Measurements from ENCODE around the gene FAM174B. TPM values are rescaled to one million over a fixed set of nuclear protein-coding genes. Genes with fewer than 3 reads are reported as not detected.

FAM174B gene
- total RNA-seq, 1 experiment from 2014 or later = 0.30 TPM

- no peaks in the 10 kb centered on the region for H3K36me3 ChIP-seq (ENCODE audit: control insufficient read depth in 1 of 2, insufficient read depth in 2 of 2, low read length in 2 of 2)
- H2AFZ ChIP-seq (ENCODE audit: low read depth, low read length, poor library complexity, severe bottlenecking) = no peak overlapping the region
- ATAC-seq = no peak
These were observed 25.6 kb upstream of the FAM174B start for GRCh38 chr15:92681141-92681631.

GRCh38 chr15:92677999-92678398, 22.4 kb upstream of the FAM174B start:
- Histone ChIP-seq H3K9me3 (ENCODE audit: control insufficient read depth in 1 of 2, insufficient read depth in 1 of 2, low read depth in 1 of 2, low read length in 2 of 2) (no peaks in the 10 kb centered on the region), H3K27ac (ENCODE audit: low read depth, low read length) (no peak overlapping the region), H3K36me3 (ENCODE audit: control insufficient read depth in 1 of 2, insufficient read depth in 2 of 2, low read length in 2 of 2) (no peaks in the 10 kb centered on the region), H3K9me2 (ENCODE audit: insufficient read depth) (no peaks in the 10 kb centered on the region), H3K9ac (ENCODE audit: low read length) (no peak overlapping the region), H3K79me2 (ENCODE audit: insufficient read depth, low read length) (no peaks in the 10 kb centered on the region), H2AFZ (ENCODE audit: low read depth, low read length, poor library complexity, severe bottlenecking) (no peak overlapping the region), H3K27me3 (ENCODE audit: insufficient read depth, low read length) (peaks cover 7% of the 10 kb centered on the region; the same call in 1 of the 2 replicates), H3K4me2 (ENCODE audit: low read length) (no peak overlapping the region), H3K4me1 (ENCODE audit: control insufficient read depth in 1 of 2, insufficient read depth in 2 of 2, low read length in 2 of 2) (no peaks in the 10 kb centered on the region), H3K4me3 (replicated peaks in 1 of 2; ENCODE audit: low read depth in 1 of 2, low read length in 2 of 2) (no peak overlapping the region), H4K20me1 (ENCODE audit: insufficient read depth) (no peaks in the 10 kb centered on the region)
- intact Hi-C loops (cut with micrococcal nuclease) = no loop called here
- no TSS peak for BruUV-seq (replicated peaks)
- ChIA-PET RAD21 (ENCODE audit: low non-redundant PET in 1 of 2, low total read pairs in 2 of 2, uncharacterized antibody in 2 of 2, unreplicated experiment in 2 of 2) (no interaction called here), POLR2A (no interaction called here), CTCF (interaction anchor here (1.4 kb wide), 1 partner anchor 35 kb away, joined by 3 read pairs; no protein-coding TSS in a partner anchor)
- no peak for ATAC-seq
- DNase-seq (ENCODE audit: low read depth, low spot score) = no peak
- TF ChIP-seq ZFX (IDR thresholded peaks at IDR 0.05) = no peak

More at GRCh38 chr15:92681141-92681631, 25.6 kb upstream of the FAM174B start:
- POLR2A ChIA-PET = no interaction called here
- Histone ChIP-seq H3K79me2 (ENCODE audit: insufficient read depth, low read length) (no peaks in the 10 kb centered on the region), H3K27me3 (ENCODE audit: insufficient read depth, low read length) (peaks cover 6% of the 10 kb centered on the region; the same call in 1 of the 2 replicates), H4K20me1 (ENCODE audit: insufficient read depth) (no peaks in the 10 kb centered on the region), H3K4me1 (ENCODE audit: control insufficient read depth in 1 of 2, insufficient read depth in 2 of 2, low read length in 2 of 2) (no peaks in the 10 kb centered on the region), H3K4me2 (ENCODE audit: low read length) (no peak overlapping the region), H3K4me3 (replicated peaks in 1 of 2; ENCODE audit: low read depth in 1 of 2, low read length in 2 of 2) (no peak overlapping the region), H3K9me3 (ENCODE audit: control insufficient read depth in 1 of 2, insufficient read depth in 1 of 2, low read depth in 1 of 2, low read length in 2 of 2) (no peaks in the 10 kb centered on the region), H3K27ac (ENCODE audit: low read depth, low read length) (no peak overlapping the region), H3K9me2 (ENCODE audit: insufficient read depth) (no peaks in the 10 kb centered on the region), H3K9ac (ENCODE audit: low read length) (no peak overlapping the region)
- no peak for DNase-seq (ENCODE audit: low read depth, low spot score)
- intact Hi-C loops (cut with micrococcal nuclease) = loop anchor here (10.0 kb wide), 1 partner anchor 156 kb away; no protein-coding TSS in a partner anchor
- CTCF ChIA-PET = interaction anchor here (0.9 to 1.4 kb wide), 2 partner anchors 33 to 290 kb away, joined by 3 read pairs; no protein-coding TSS in a partner anchor
- RAD21 ChIA-PET (ENCODE audit: low non-redundant PET in 1 of 2, low total read pairs in 2 of 2, uncharacterized antibody in 2 of 2, unreplicated experiment in 2 of 2) = no interaction called here
- BruUV-seq (replicated peaks) = no TSS peak
- TF ChIP-seq EZH2phosphoT487 (IDR thresholded peaks at IDR 0.05; ENCODE audit: borderline replicate concordance) (no peak), EZH2 (IDR thresholded peaks at IDR 0.05) (no peak), ZFX (IDR thresholded peaks at IDR 0.05) (no peak), ELF1 (IDR thresholded peaks at IDR 0.05; ENCODE audit: borderline replicate concordance, low read depth) (no peak), POLR2AphosphoS5 (IDR thresholded peaks at IDR 0.05; ENCODE audit: low read depth, low read length) (no peak), SRF (IDR thresholded peaks at IDR 0.05; ENCODE audit: low read depth) (no peak)

All from HCT116 (cell line).